H1 (cell line): ENCODE measurements around the gene C19orf44. TPM values are rescaled to one million over a fixed set of nuclear protein-coding genes. Genes with fewer than 3 reads are reported as not detected.

Experiments
- CTCF ChIA-PET: fragments of 300-600 bp; sonication (Branson Sonifier 250); formaldehyde crosslinking; loops from one replicate; lab custom pipeline; 2021; ENCODE audit not compliant: partially characterized antibody; lab: Charles Lee
- POLR2A ChIA-PET: fragments of 300-600 bp; sonication (Branson Sonifier 250); formaldehyde crosslinking; loops from one replicate; lab custom pipeline; 2021; ENCODE audit warnings: inconsistent platforms; ENCODE audit not compliant: partially characterized antibody; lab: Charles Lee
- DNase-seq, 2 experiments: peaks; one replicate each; pipeline versions ENCODE4 v3.0.0 to v3.0.0-alpha.2; 2010 to 2022; ENCODE audit warnings: low spot score in 2 of 2, low read depth in 1 of 2, mixed read lengths in 1 of 2
- FAIRE-seq: peaks from 2 replicates; lab custom pipeline; 2011; peaks lifted over from hg19 to GRCh38; lab: Jason Lieb, UNC
- H2AFZ ChIP-seq: 2 replicates; pipeline ENCODE4 v1.8.1; 2012; ENCODE audit warnings: low read length, inconsistent platforms
- H2AK5ac ChIP-seq: 2 replicates; pipeline ENCODE4 v1.6.1; 2013; ENCODE audit warnings: low read depth, low read length
- H2BK120ac ChIP-seq: replicated peaks from 2 replicates; pipeline ENCODE3; 2013; ENCODE audit warnings: low read depth, low read length, inconsistent platforms
- H2BK12ac ChIP-seq: 2 replicates; pipeline ENCODE4 v1.6.1; 2013; ENCODE audit warnings: low read depth, low read length
- H2BK15ac ChIP-seq: 2 replicates; pipeline ENCODE4 v1.6.1; 2013; ENCODE audit warnings: low read length
- H2BK20ac ChIP-seq: 2 replicates; pipeline ENCODE4 v1.6.1; 2013; ENCODE audit warnings: low read length
- H2BK5ac ChIP-seq: 2 replicates; pipeline ENCODE4 v1.6.1; 2013; ENCODE audit warnings: low read depth, low read length
- H3K14ac ChIP-seq: 2 replicates; pipeline ENCODE4 v1.6.1; 2013; ENCODE audit warnings: inconsistent platforms; ENCODE audit not compliant: insufficient read length
- H3K18ac ChIP-seq: 2 replicates; pipeline ENCODE4 v1.6.1; 2013; ENCODE audit warnings: low read length; ENCODE audit errors: extremely low read depth
- H3K23ac ChIP-seq: 2 replicates; pipeline ENCODE4 v1.6.1; 2013; ENCODE audit warnings: inconsistent platforms; ENCODE audit not compliant: insufficient read length
- H3K23me2 ChIP-seq: 2 replicates; pipeline ENCODE4 v1.6.1; 2013; ENCODE audit warnings: low read depth, low read length
- H3K27ac ChIP-seq: 2 replicates; pipeline ENCODE4 v1.6.1; 2011; ENCODE audit warnings: low read depth, low read length, inconsistent platforms
- H3K27me3 ChIP-seq, 4 experiments: replicated peaks in 1 of 4; 1 replicate in 1 of 4; 2 replicates in 3 of 4; pipeline versions ENCODE4 v1.6.1 to v1.8.1; 2011 to 2013; ENCODE audit warnings: low read length in 3 of 4, mild to moderate bottlenecking in 3 of 4, inconsistent platforms in 2 of 4, mixed read lengths in 2 of 4, moderate library complexity in 1 of 4; ENCODE audit not compliant: control insufficient read depth in 3 of 4, insufficient read depth in 3 of 4; ENCODE audit errors: extremely low read depth in 1 of 4
- H3K36me3 ChIP-seq, 4 experiments: 2 replicates each; pipeline versions ENCODE4 v1.6.1 to v1.8.1; 2011 to 2013; ENCODE audit warnings: mild to moderate bottlenecking in 4 of 4, low read length in 3 of 4, moderate library complexity in 2 of 4, control low read depth in 1 of 4, inconsistent platforms in 1 of 4; ENCODE audit not compliant: insufficient read depth in 4 of 4, control insufficient read depth in 2 of 4
- H3K4ac ChIP-seq: replicated peaks from 2 replicates; pipeline ENCODE3; 2013; ENCODE audit warnings: low read length, low read depth, mixed read lengths, inconsistent platforms; ENCODE audit not compliant: insufficient read length
- H3K4me1 ChIP-seq, 4 experiments: replicated peaks in 1 of 4; 1 replicate in 1 of 4; 2 replicates in 3 of 4; pipeline versions ENCODE4 v1.6.1 to v1.8.1; 2011 to 2013; ENCODE audit warnings: low read length in 3 of 4, inconsistent platforms in 2 of 4, mixed read lengths in 1 of 4; ENCODE audit not compliant: insufficient read depth in 4 of 4, control insufficient read depth in 3 of 4
- H3K4me2 ChIP-seq, 2 experiments: 2 replicates each; pipeline versions ENCODE4 v1.6.1 to v1.8.1; 2011 to 2013; ENCODE audit warnings: low read depth in 2 of 2, low read length in 2 of 2, control low read depth in 1 of 2, inconsistent platforms in 1 of 2, mild to moderate bottlenecking in 1 of 2; ENCODE audit not compliant: insufficient read depth in 1 of 2
- H3K4me3 ChIP-seq, 4 experiments: fragments of 200-600, 300-600 bp in 1 of 4; sonication (generic), shearing (Covaris generic), sonication (Bioruptor Twin) in 1 of 4; 2 replicates each; pipeline versions ENCODE4 v1.5.1 to v1.8.1; 2011 to 2016; ENCODE audit warnings: low read length in 4 of 4, low read depth in 3 of 4, control low read depth in 2 of 4, inconsistent platforms in 2 of 4, mild to moderate bottlenecking in 2 of 4, mixed read lengths in 1 of 4, moderate library complexity in 1 of 4; ENCODE audit not compliant: insufficient read depth in 2 of 4; ENCODE audit errors: extremely low read depth in 1 of 4
- H3K56ac ChIP-seq: replicated peaks from 2 replicates; pipeline ENCODE3; 2013; ENCODE audit warnings: low read depth, mild to moderate bottlenecking, mixed read lengths, low read length, inconsistent platforms; ENCODE audit not compliant: insufficient read length
- H3K79me1 ChIP-seq: 2 replicates; pipeline ENCODE4 v1.6.1; 2013; ENCODE audit warnings: low read depth, low read length, control low read depth
- H3K79me2 ChIP-seq, 2 experiments: 2 replicates each; pipeline versions ENCODE4 v1.6.1 to v1.8.1; 2012 to 2013; ENCODE audit warnings: low read length in 2 of 2, mild to moderate bottlenecking in 2 of 2, inconsistent platforms in 1 of 2; ENCODE audit not compliant: insufficient read depth in 2 of 2, control insufficient read depth in 1 of 2
- H3K9ac ChIP-seq, 4 experiments: replicated peaks in 1 of 4; 1 replicate in 1 of 4; 2 replicates in 3 of 4; pipeline versions ENCODE4 v1.6.1 to v1.8.1; 2011 to 2013; ENCODE audit warnings: low read depth in 3 of 4, low read length in 3 of 4, control low read depth in 2 of 4, mild to moderate bottlenecking in 2 of 4, moderate library complexity in 2 of 4, inconsistent platforms in 1 of 4; ENCODE audit errors: extremely low read depth in 1 of 4
- H3K9me3 ChIP-seq, 2 experiments: 2 replicates each; pipeline versions ENCODE4 v1.6.1 to v1.8.1; 2012 to 2013; ENCODE audit warnings: mild to moderate bottlenecking in 2 of 2, moderate library complexity in 2 of 2, control low read depth in 1 of 2, inconsistent platforms in 1 of 2, low read depth in 1 of 2, low read length in 1 of 2, mixed read lengths in 1 of 2; ENCODE audit not compliant: insufficient read depth in 2 of 2
- H4K20me1 ChIP-seq, 2 experiments: replicated peaks in 1 of 2; 2 replicates each; pipeline versions ENCODE3 to v1.8.1; 2011 to 2013; ENCODE audit warnings: inconsistent platforms in 2 of 2, low read length in 2 of 2, mild to moderate bottlenecking in 1 of 2; ENCODE audit not compliant: insufficient read depth in 2 of 2, control insufficient read depth in 1 of 2
- H4K5ac ChIP-seq: 2 replicates; pipeline ENCODE4 v1.6.1; 2013; ENCODE audit warnings: low read length, low read depth, mixed read lengths, inconsistent platforms; ENCODE audit not compliant: insufficient read length
- H4K8ac ChIP-seq: 2 replicates; pipeline ENCODE4 v1.8.0; 2013; ENCODE audit warnings: mild to moderate bottlenecking, moderate library complexity, low read length, inconsistent platforms; ENCODE audit not compliant: insufficient read depth; ENCODE audit errors: extremely low read depth
- H4K91ac ChIP-seq: replicated peaks from 2 replicates; pipeline ENCODE3; 2013; ENCODE audit warnings: low read length, mixed read lengths, inconsistent platforms; ENCODE audit not compliant: insufficient read length
- ATF2 ChIP-seq: IDR thresholded peaks from 2 replicates; pipeline ENCODE4 v1.6.1; 2012; ENCODE audit warnings: low read length, inconsistent platforms
- CHD1 ChIP-seq: IDR thresholded peaks from 2 replicates; pipeline ENCODE4 v1.6.1; 2012; ENCODE audit warnings: low read depth, low read length, improper control_type of control experiment
- CREB1 ChIP-seq: IDR thresholded peaks from 2 replicates; pipeline ENCODE4 v1.6.1; 2012; ENCODE audit warnings: inconsistent platforms
- EZH2 ChIP-seq: fragments of 200-600 bp; sonication (generic); IDR thresholded peaks from 2 replicates; pipeline ENCODE4 v1.7.1; 2012; ENCODE audit warnings: low read depth, mild to moderate bottlenecking, moderate library complexity, low read length, inconsistent platforms; ENCODE audit not compliant: severe bottlenecking
- JUND ChIP-seq: IDR thresholded peaks from 2 replicates; pipeline ENCODE4 v1.6.1; 2011; ENCODE audit warnings: mild to moderate bottlenecking, improper control_type of control experiment, low read length
- MAFK ChIP-seq: IDR thresholded peaks from 2 replicates; pipeline ENCODE4 v1.6.1; 2012; ENCODE audit warnings: low read depth, mild to moderate bottlenecking, improper control_type of control experiment, low read length
- SIX5 ChIP-seq: IDR thresholded peaks from 2 replicates; pipeline ENCODE4 v1.6.1; 2011; ENCODE audit warnings: mild to moderate bottlenecking, low read depth, low read length
- ZNF274 ChIP-seq: IDR thresholded peaks from 2 replicates; pipeline ENCODE4 v1.7.0; 2012; ENCODE audit warnings: low read length, borderline replicate concordance; ENCODE audit errors: extremely low read depth
- WGBS, 2 experiments: shearing (Covaris generic) in 1 of 2; methylation state at CpG; one replicate each; pipeline versions ENCODE4 v1.1.6 to v1.1.7; 2013 to 2015; ENCODE audit warnings: low lambda C conversion rate in 2 of 2, mixed read lengths in 2 of 2, inconsistent platforms in 1 of 2, low coverage in 1 of 2, missing lambda C conversion rate in 1 of 2; ENCODE audit not compliant: insufficient replicate concordance in 2 of 2, insufficient coverage in 1 of 2, insufficient read length in 1 of 2; ENCODE audit errors: extremely low coverage in 1 of 2, missing lambda C conversion rate in 1 of 2; 5-methylcytosine and 5-hydroxymethylcytosine counted together
- long read RNA-seq, 2 experiments: library from RNA in 1 of 2; library from capped mRNA in 1 of 2; stranded (forward); transcript quantifications; one replicate each; pipeline ENCODE4 v2.0.0, GENCODE V29; 2021; ENCODE audit warnings: inconsistent platforms in 1 of 2
- polyA minus RNA-seq, 3 experiments: library from RNA; depleted of rRNA, polyadenylated mRNA; stranded (reverse); fragments of >200 nt; gene quantifications; 1 replicate in 2 of 3; 2 replicates in 1 of 3; pipeline ENCODE4 v1.2.3, GENCODE V29; 2011
- polyA plus RNA-seq, 7 experiments: library from polyadenylated mRNA; depleted of rRNA in 3 of 7; stranded (reverse) in 5 of 7; unstranded in 2 of 7; fragments of >200 nt in 5 of 7; fragments of 200-250 nt in 2 of 7; gene quantifications; 1 replicate in 5 of 7; 2 replicates in 1 of 7; 4 replicates in 1 of 7; pipeline versions ENCODE4 v1.2.1 to v1.2.3, GENCODE V29; 2011 to 2013; ENCODE audit warnings: missing spikeins in 2 of 7, mixed read lengths in 2 of 7
- total RNA-seq: library from RNA; stranded (reverse); fragmentation: NEBNext Ultra II Directional; extraction: Animal tissue kit (Norgen Biotek cat#: 25700); gene quantifications from 2 replicates; pipeline ENCODE4 v1.2.1, GENCODE V29; 2021

The C19orf44 gene
- total RNA-seq (4.2 and 4.5 TPM in 2 replicates), polyA plus RNA-seq (2011; rRNA removed) (2.1 and 2.8 TPM in 2 replicates), polyA minus RNA-seq (2011; rRNA and poly(A)+ RNA removed) (1.9 TPM in 2 replicates)
- polyA plus RNA-seq (2011; cell fraction: cytosol; rRNA removed), result 3.1 TPM
- polyA plus RNA-seq (2011; cell fraction: nucleus; rRNA removed), result 4.2 TPM
- polyA plus RNA-seq (2012, experiment 1 of 2), result 3.6 to 5.5 TPM (median 4.1 TPM) in 4 replicates
- 1.7 TPM for polyA plus RNA-seq (2012, experiment 2 of 2)
- 3.3 TPM for polyA plus RNA-seq (2013, experiment 1 of 2)
- polyA plus RNA-seq (2013, experiment 2 of 2), result 2.9 TPM
- polyA minus RNA-seq (2011; cell fraction: cytosol; rRNA and poly(A)+ RNA removed), result 2.9 TPM
- 4.1 TPM for polyA minus RNA-seq (2011; cell fraction: nucleus; rRNA and poly(A)+ RNA removed)
- long read RNA-seq, experiment 1, partial matches to known transcripts, result 0 of 2 reads
- long read RNA-seq, experiment 1, other reads (novel, unspliced or antisense), result 2 of 2 reads
- long read RNA-seq, experiment 2, partial matches to known transcripts, result 0 of 3 reads
- long read RNA-seq, experiment 2, other reads (novel, unspliced or antisense), result 3 of 3 reads

GRCh38 chr19:16495982-16496612 is at the start of gene C19orf44, which contains the start of gene CALR3:
Gene C19orf44 (plus strand): TSS chr19:16496394. CDS start chr19:16500793, 4,399 bp downstream.
Gene CALR3 (minus strand): TSS chr19:16496167. CDS start chr19:16496129, 38 bp downstream.
- no peak within 1 kb of the TSS for H2BK15ac ChIP-seq
- 2% methylated on average over 49 of the region's 52 CpGs; no CpG with 5 or more reads in 1 of the 2 experiments for WGBS, 2 experiments
- H4K8ac ChIP-seq, result peak within 1 kb of the TSS; percentile 65
- H3K27ac ChIP-seq, result peak within 1 kb of the TSS; percentile 2; the same call in 1 of the 2 replicates
- ChIA-PET POLR2A (interaction anchor here (0.5 to 2.1 kb wide), 6 partner anchors 10 to 53 kb away, joined by 3 to 7 read pairs (median 4); no protein-coding TSS in a partner anchor), CTCF (interaction anchor here (0.8 to 1.4 kb wide), 7 partner anchors 16 to 77 kb away, joined by 3 to 5 read pairs (median 3); no protein-coding TSS in a partner anchor)
- no peaks in the 10 kb centered on the region for H3K27me3 ChIP-seq
- H2BK120ac ChIP-seq, result no peak within 1 kb of the TSS
- peak; percentile 93 to 94 for DNase-seq
- FAIRE-seq, result no peak
- no peak within 1 kb of the TSS for H3K4ac ChIP-seq
- no peak within 1 kb of the TSS for H3K23ac ChIP-seq
- peak within 1 kb of the TSS; percentile 54 to 76 (median 74); a peak in 6 of 7 replicates for H3K9ac ChIP-seq
- H3K56ac ChIP-seq, result peak within 1 kb of the TSS; percentile 49
- H3K4me1 ChIP-seq, result peaks cover 0 to 3% (median under 1%) of the 10 kb centered on the region in 4 experiments; a peak in 2 of 7 replicates
- no peaks in the 10 kb centered on the region for H3K9me3 ChIP-seq
- H2BK20ac ChIP-seq, result no peak within 1 kb of the TSS
- 0 out of 2 replicates have a peak within 1 kb of the TSS, but pooled peaks have one; percentile 68 for H2BK5ac ChIP-seq
- no peaks in the 10 kb centered on the region for H3K79me1 ChIP-seq
- no peak within 1 kb of the TSS for H3K14ac ChIP-seq
- H3K36me3 ChIP-seq, result 0 out of 8 replicates have a peak, but pooled peaks cover 0 to 3% (median 0%) of the 10 kb centered on the region in 4 experiments
- peak within 1 kb of the TSS; percentile 62 to 79 for H3K4me2 ChIP-seq
- H2BK12ac ChIP-seq, result no peak within 1 kb of the TSS
- H3K4me3 ChIP-seq, result peak within 1 kb of the TSS; percentile 64 to 78 (median 70)
- no peak within 1 kb of the TSS for H3K18ac ChIP-seq
- no peak within 1 kb of the TSS for H2AK5ac ChIP-seq
- 0 out of 4 replicates have a peak, but pooled peaks cover 0 to 3% of the 10 kb centered on the region in 2 experiments for H3K79me2 ChIP-seq
- peak within 1 kb of the TSS; percentile 69 for H4K5ac ChIP-seq
- no peaks in the 10 kb centered on the region for H4K20me1 ChIP-seq
- H3K23me2 ChIP-seq, result no peaks in the 10 kb centered on the region; the same call in 1 of the 2 replicates
- peak within 1 kb of the TSS; percentile 87 for H2AFZ ChIP-seq
- H4K91ac ChIP-seq, result peak within 1 kb of the TSS; percentile 57
- TF ChIP-seq SIX5 (peak; percentile 97), JUND (no peak), ATF2 (no peak), MAFK (no peak), CREB1 (peak; percentile 74), ZNF274 (no peak), EZH2 (no peak), CHD1 (no peak)
